ENCODE measurements around the gene SMIM24. TPM values are rescaled to one million over a fixed set of nuclear protein-coding genes. Genes with fewer than 3 reads are reported as not detected.

Gene SMIM24
- total RNA-seq, 1 experiment from 2014 or later: 1.9 TPM

DNA sequence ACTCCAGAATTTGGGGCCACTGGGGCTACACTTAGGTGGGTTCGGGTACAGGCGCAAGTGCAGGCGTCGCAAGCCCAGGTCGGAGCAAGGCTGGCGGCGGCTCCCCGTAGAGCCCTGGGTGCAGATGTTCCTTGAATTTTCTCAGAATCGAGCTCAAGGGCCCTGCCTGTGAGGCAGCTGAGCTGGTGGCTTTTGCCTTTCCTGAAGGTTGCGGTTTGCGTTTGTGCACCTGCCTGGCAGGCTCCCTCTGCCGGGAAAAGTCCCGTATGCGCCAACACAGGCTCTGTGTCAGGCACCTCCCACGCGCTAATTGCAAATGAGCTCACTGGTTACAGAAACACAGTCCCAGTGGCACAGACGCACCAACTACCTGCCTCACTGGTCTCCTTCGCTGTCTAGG lies 14.2 kb upstream of the SMIM24 start:
- Mint-ChIP-seq H3K27me3 (ENCODE audit: low read depth) (no peaks in the 10 kb centered on the region), H3K27ac (peak overlapping the region in 1 of 3 experiments; percentile 84; a peak in 1 of 7 replicates), H3K4me3 (no peak overlapping the region), H3K36me3 (ENCODE audit: insufficient read depth in 1 of 3, low read depth in 3 of 3) (peaks cover 20 to 51% (median 41%) of the 10 kb centered on the region in 3 experiments; a peak in 6 of 7 replicates), H3K4me1 (peaks cover 3 to 4% of the 10 kb centered on the region in 2 experiments; a peak in 2 of 4 replicates), H3K9me3 (no peaks in the 10 kb centered on the region; a peak in 1 of 5 replicates)
- H3K18ac ChIP-seq (ENCODE audit: insufficient read length, low read depth, low read length): no peak overlapping the region
- no peak overlapping the region for H4K5ac ChIP-seq (ENCODE audit: insufficient read length, low read depth, low read length)
- H3K14ac ChIP-seq (ENCODE audit: insufficient read depth, low read length): no peak overlapping the region
- H3K56ac ChIP-seq (ENCODE audit: insufficient read length, low read depth, low read length): no peak overlapping the region
- no peak overlapping the region for H2BK5ac ChIP-seq (ENCODE audit: insufficient read length, low read length)
- no peak overlapping the region for H4K91ac ChIP-seq (ENCODE audit: insufficient read length, low read depth, low read length)
- H3K27me3 ChIP-seq (ENCODE audit: insufficient read depth, low read length): no peaks in the 10 kb centered on the region
- no peak overlapping the region for H2AFZ ChIP-seq (ENCODE audit: low read length)
- H3K4ac ChIP-seq (ENCODE audit: low read depth, low read length): no peak overlapping the region
- H4K20me1 ChIP-seq (ENCODE audit: control insufficient read depth, insufficient read depth, insufficient read length): no peaks in the 10 kb centered on the region
- H3K4me1 ChIP-seq (ENCODE audit: insufficient read depth, low read length): no peaks in the 10 kb centered on the region
- H3K9me3 ChIP-seq (ENCODE audit: control insufficient read depth, low read depth, low read length): no peaks in the 10 kb centered on the region
- no peak overlapping the region for H3K27ac ChIP-seq (ENCODE audit: insufficient read length, low read depth, low read length)
- no peak overlapping the region for H3K9ac ChIP-seq (ENCODE audit: extremely low read depth, insufficient read length, low read length)
- TF ChIP-seq, protein P1, sequence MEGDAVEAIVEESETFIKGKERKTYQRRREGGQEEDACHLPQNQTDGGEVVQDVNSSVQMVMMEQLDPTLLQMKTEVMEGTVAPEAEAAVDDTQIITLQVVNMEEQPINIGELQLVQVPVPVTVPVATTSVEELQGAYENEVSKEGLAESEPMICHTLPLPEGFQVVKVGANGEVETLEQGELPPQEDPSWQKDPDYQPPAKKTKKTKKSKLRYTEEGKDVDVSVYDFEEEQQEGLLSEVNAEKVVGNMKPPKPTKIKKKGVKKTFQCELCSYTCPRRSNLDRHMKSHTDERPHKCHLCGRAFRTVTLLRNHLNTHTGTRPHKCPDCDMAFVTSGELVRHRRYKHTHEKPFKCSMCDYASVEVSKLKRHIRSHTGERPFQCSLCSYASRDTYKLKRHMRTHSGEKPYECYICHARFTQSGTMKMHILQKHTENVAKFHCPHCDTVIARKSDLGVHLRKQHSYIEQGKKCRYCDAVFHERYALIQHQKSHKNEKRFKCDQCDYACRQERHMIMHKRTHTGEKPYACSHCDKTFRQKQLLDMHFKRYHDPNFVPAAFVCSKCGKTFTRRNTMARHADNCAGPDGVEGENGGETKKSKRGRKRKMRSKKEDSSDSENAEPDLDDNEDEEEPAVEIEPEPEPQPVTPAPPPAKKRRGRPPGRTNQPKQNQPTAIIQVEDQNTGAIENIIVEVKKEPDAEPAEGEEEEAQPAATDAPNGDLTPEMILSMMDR (conservative IDR thresholded peaks at IDR 0.05): no peak
- no peak overlapping the region for H2AK5ac ChIP-seq (ENCODE audit: insufficient read length, low read length)
- H3K79me1 ChIP-seq (ENCODE audit: insufficient read depth, low read depth, low read length, poor library complexity, severe bottlenecking): no peaks in the 10 kb centered on the region
- no peak overlapping the region for H3K4me2 ChIP-seq (ENCODE audit: insufficient read depth, insufficient read length, low read length)
- DNase-seq: no peak
- no peak overlapping the region for H3T11ph ChIP-seq (ENCODE audit: low read length)
- no peak overlapping the region for H2BK12ac ChIP-seq (ENCODE audit: insufficient read length, low read depth, low read length)
- no peak overlapping the region for H2BK120ac ChIP-seq (ENCODE audit: low read depth, low read length, poor library complexity, severe bottlenecking)
- H2BK15ac ChIP-seq (ENCODE audit: low read depth, low read length): no peak overlapping the region
- H2BK20ac ChIP-seq (ENCODE audit: low read depth, low read length, poor library complexity, severe bottlenecking): no peak overlapping the region
- H3K23me2 ChIP-seq (ENCODE audit: insufficient read length, low read depth, low read length, poor library complexity, severe bottlenecking): no peaks in the 10 kb centered on the region
- no peak overlapping the region for H4K8ac ChIP-seq (replicated peaks; ENCODE audit: insufficient read length, low read depth, low read length)
- WGBS (ENCODE audit: extremely low coverage, insufficient read length, low lambda C conversion rate): no CpG with 5 or more reads among the region's 18 CpGs
- H3K79me2 ChIP-seq (ENCODE audit: insufficient read depth, low read length): peaks cover 4% of the 10 kb centered on the region
- no peak overlapping the region for H3K23ac ChIP-seq (ENCODE audit: insufficient read length, low read depth, low read length)

All from H9 (cell line).